IMR-90 (cell line): ENCODE results near the gene NCKAP5. TPM values are rescaled to one million over a fixed set of nuclear protein-coding genes. Genes with fewer than 3 reads are reported as not detected.

Source experiments
- ATAC-seq: fragments of 200-7000 bp; cut with Tn5 transposase; 2 replicates; pipeline ENCODE4 v1.9.1; 2020; ENCODE audit warnings: low read depth, mild to moderate bottlenecking, moderate library complexity
- BruUV-seq: library from RNA; stranded (reverse); fragments of 400-500 nt; replicated peaks from 2 replicates; lab custom pipeline; 2021; lab: Mats Ljungman, UMichigan
- CTCF ChIA-PET: fragments of 300-600 bp; formaldehyde crosslinking; extraction: SDS; loops from one replicate; lab custom pipeline; 2021; ENCODE audit warnings: antibody characterized with exemption; lab: Yijun Ruan, JAX
- POLR2A ChIA-PET: fragments of 300-600 bp; sonication (Branson Sonifier 250); formaldehyde crosslinking; loops from one replicate; lab custom pipeline; 2022; ENCODE audit warnings: antibody characterized with exemption; ENCODE audit not compliant: unreplicated experiment; lab: Charles Lee
- DNase-seq: peaks from one replicate; pipeline ENCODE4 v3.0.0; 2013
- H2AFZ ChIP-seq: replicated peaks from 2 replicates; pipeline ENCODE3; 2013; ENCODE audit warnings: low read length, mild to moderate bottlenecking; ENCODE audit not compliant: poor library complexity
- H2AK5ac ChIP-seq: 2 replicates; pipeline ENCODE4 v1.6.1; 2013; ENCODE audit warnings: low read depth, low read length, inconsistent platforms
- H2AK9ac ChIP-seq: replicated peaks from 2 replicates; pipeline ENCODE3; 2013; ENCODE audit warnings: mild to moderate bottlenecking, low read depth, low read length, moderate library complexity; ENCODE audit not compliant: poor library complexity
- H2BK120ac ChIP-seq: 2 replicates; pipeline ENCODE4 v1.6.1; 2013; ENCODE audit warnings: low read depth, low read length, inconsistent platforms
- H2BK15ac ChIP-seq: 3 replicates; pipeline ENCODE4 v1.6.1; 2013; ENCODE audit warnings: low read depth, low read length, inconsistent platforms
- H2BK20ac ChIP-seq: 2 replicates; pipeline ENCODE4 v1.6.1; 2013; ENCODE audit warnings: low read depth, mild to moderate bottlenecking, inconsistent platforms, low read length, moderate library complexity
- H2BK5ac ChIP-seq: 2 replicates; pipeline ENCODE4 v1.6.1; 2013; ENCODE audit warnings: mild to moderate bottlenecking, low read depth, low read length, inconsistent platforms; ENCODE audit not compliant: poor library complexity, severe bottlenecking
- H3K14ac ChIP-seq: replicated peaks from 2 replicates; pipeline ENCODE4 v1.6.1; 2013; ENCODE audit warnings: low read depth, low read length, inconsistent platforms
- H3K18ac ChIP-seq: 2 replicates; pipeline ENCODE4 v1.6.1; 2013; ENCODE audit warnings: low read depth, low read length, control low read depth
- H3K23ac ChIP-seq: 2 replicates; pipeline ENCODE4 v1.6.1; 2013; ENCODE audit warnings: low read depth, low read length, inconsistent platforms
- H3K27ac ChIP-seq: 2 replicates; pipeline ENCODE4 v1.5.1; 2013; ENCODE audit warnings: mild to moderate bottlenecking, control low read depth, low read length; ENCODE audit not compliant: insufficient read depth
- H3K27me3 ChIP-seq: 2 replicates; pipeline ENCODE4 v1.6.1; 2013; ENCODE audit warnings: low read length; ENCODE audit not compliant: control insufficient read depth, insufficient read depth
- H3K36me3 ChIP-seq: 2 replicates; pipeline ENCODE4 v1.6.1; 2013; ENCODE audit warnings: low read length, mixed read lengths; ENCODE audit not compliant: control insufficient read depth, insufficient read depth
- H3K4ac ChIP-seq: 2 replicates; pipeline ENCODE4 v1.6.1; 2013; ENCODE audit warnings: low read depth, low read length, inconsistent platforms
- H3K4me1 ChIP-seq: 2 replicates; pipeline ENCODE4 v1.6.1; 2013; ENCODE audit warnings: low read length, mixed read lengths; ENCODE audit not compliant: control insufficient read depth, insufficient read depth
- H3K4me2 ChIP-seq: 2 replicates; pipeline ENCODE4 v1.6.1; 2013; ENCODE audit warnings: low read depth, mild to moderate bottlenecking, control low read depth, low read length, moderate library complexity
- H3K4me3 ChIP-seq: 2 replicates; pipeline ENCODE4 v1.5.1; 2013; ENCODE audit warnings: low read depth, mild to moderate bottlenecking, control low read depth, low read length, moderate library complexity; ENCODE audit not compliant: insufficient read depth
- H3K56ac ChIP-seq: 2 replicates; pipeline ENCODE4 v1.6.1; 2013; ENCODE audit warnings: low read length, inconsistent platforms; ENCODE audit not compliant: insufficient read depth; ENCODE audit errors: extremely low read depth
- H3K79me1 ChIP-seq, 2 experiments: 2 replicates each; pipeline ENCODE4 v1.6.1; 2013; ENCODE audit warnings: low read length in 2 of 2, inconsistent platforms in 1 of 2, low read depth in 1 of 2
- H3K9ac ChIP-seq: 2 replicates; pipeline ENCODE4 v1.6.1; 2013; ENCODE audit warnings: low read depth, low read length, control low read depth
- H3K9me1 ChIP-seq: 2 replicates; pipeline ENCODE4 v1.6.1; 2013; ENCODE audit warnings: low read length, inconsistent platforms; ENCODE audit not compliant: insufficient read depth
- H3K9me3 ChIP-seq: 2 replicates; pipeline ENCODE4 v1.6.1; 2013; ENCODE audit warnings: low read length; ENCODE audit not compliant: control insufficient read depth, insufficient read depth
- H4K20me1 ChIP-seq: 2 replicates; pipeline ENCODE4 v1.6.1; 2013; ENCODE audit warnings: low read length, inconsistent platforms; ENCODE audit not compliant: insufficient read depth
- H4K5ac ChIP-seq: 2 replicates; pipeline ENCODE4 v1.6.1; 2013; ENCODE audit warnings: mild to moderate bottlenecking, low read depth, low read length, control low read depth
- H4K8ac ChIP-seq, 2 experiments: 2 replicates each; pipeline ENCODE4 v1.6.1; 2013; ENCODE audit warnings: low read depth in 2 of 2, low read length in 2 of 2, control low read depth in 1 of 2, inconsistent platforms in 1 of 2
- H4K91ac ChIP-seq: 2 replicates; pipeline ENCODE4 v1.6.1; 2013; ENCODE audit warnings: low read depth, low read length, inconsistent platforms; ENCODE audit not compliant: insufficient read depth
- CEBPB ChIP-seq: IDR thresholded peaks from 2 replicates; pipeline ENCODE4 v1.6.1; 2012; ENCODE audit warnings: low read depth, low read length, improper control_type of control experiment
- RFX5 ChIP-seq: IDR thresholded peaks from 2 replicates; pipeline ENCODE4 v1.8.0; 2012; ENCODE audit warnings: low read depth, mild to moderate bottlenecking, low read length, moderate library complexity
- WGBS, 2 experiments: methylation state at CpG; one replicate each; pipeline versions ENCODE4 v1.1.5 to v1.1.7; 2013; ENCODE audit warnings: missing lambda C conversion rate in 2 of 2; ENCODE audit not compliant: insufficient read length in 1 of 2; ENCODE audit errors: extremely low coverage in 2 of 2; 5-methylcytosine and 5-hydroxymethylcytosine counted together
- dilution Hi-C: fragments of 300-500 bp; cut with HindIII; formaldehyde crosslinking; loops from one replicate; pipeline ENCODE4 v1.14.3; 2018; ENCODE audit warnings: low sequenced_read_pairs; ENCODE audit not compliant: unreplicated experiment
- in situ Hi-C: fragments of 300-500 bp; cut with MboI; formaldehyde crosslinking; loops from 3 replicates; pipeline ENCODE4 v1.14.3; 2019; ENCODE audit warnings: low sequenced_read_pairs, inconsistent platforms, mixed read lengths
- intact Hi-C: fragments of 100-400 bp; cut with micrococcal nuclease; formaldehyde crosslinking; loops from 2 replicates; pipeline ENCODE4 v1.10.0; 2022
- polyA plus RNA-seq, 3 experiments: library from polyadenylated mRNA; depleted of rRNA; stranded (reverse); fragments of >200 nt; gene quantifications; 2 replicates each; pipeline ENCODE4 v1.2.3, GENCODE V29; 2012; ENCODE audit warnings: low replicate concordance in 1 of 3
- total RNA-seq: library from RNA; depleted of rRNA; stranded (reverse); fragments of >200 nt; gene quantifications from 2 replicates; pipeline ENCODE4 v1.2.3, GENCODE V29; 2012

The NCKAP5 gene
- total and polyA plus RNA-seq, 2 of the 4 experiments (the other 2 are of a cell fraction) = 2.7 to 3.9 TPM

- CTCF ChIA-PET = interaction anchor here (1.3 kb wide), 1 partner anchor 290 kb away, joined by 3 read pairs; no protein-coding TSS in a partner anchor
- Histone ChIP-seq H3K27me3 (no peaks in the 10 kb centered on the region), H2BK20ac (peak overlapping the region; percentile 38; the same call in 1 of the 2 replicates), H2BK15ac (0 out of 3 replicates have a peak overlapping the region, but pooled peaks have one; percentile 55), H4K91ac (peak overlapping the region; percentile 1; the same call in 1 of the 2 replicates), H3K9ac (no peak overlapping the region), H4K5ac (no peak overlapping the region), H3K56ac (no peak overlapping the region), H3K9me1 (no peaks in the 10 kb centered on the region), H4K20me1 (no peaks in the 10 kb centered on the region), H3K18ac (peak overlapping the region; percentile 40; the same call in 1 of the 2 replicates), H3K36me3 (no peaks in the 10 kb centered on the region), H2AFZ (peak overlapping the region; percentile 56), H3K4me3 (no peak overlapping the region), H4K8ac (peak overlapping the region in 1 of 2 experiments; percentile 22; a peak in 2 of 4 replicates), H3K9me3 (no peaks in the 10 kb centered on the region), H2AK9ac (no peak overlapping the region), H3K27ac (no peak overlapping the region), H3K23ac (0 out of 2 replicates have a peak overlapping the region, but pooled peaks have one; percentile 12), H3K14ac (peak overlapping the region; percentile 34; the same call in 1 of the 2 replicates), H2BK120ac (peak overlapping the region; percentile 46; the same call in 1 of the 2 replicates), H3K4me2 (no peak overlapping the region), H3K4me1 (peaks cover 6% of the 10 kb centered on the region), H2BK5ac (no peak overlapping the region), H3K4ac (peak overlapping the region; percentile 14; the same call in 1 of the 2 replicates), H2AK5ac (peak overlapping the region; percentile 69), H3K79me1 (peaks cover 2 to 4% of the 10 kb centered on the region in 2 experiments; a peak in 1 of 4 replicates)
- peak; percentile 52 for DNase-seq
- POLR2A ChIA-PET = no interaction called here
- peak; percentile 78; the same call in 1 of the 2 replicates for TF ChIP-seq CEBPB
- TF ChIP-seq RFX5 = no peak
- in situ Hi-C loops = no loop called here
- dilution Hi-C loops = no loop called here
- BruUV-seq = no TSS peak
- 0% methylated on average over 1 of the region's 5 CpGs; no CpG with 5 or more reads in 1 of the 2 experiments for WGBS, 2 experiments
- intact Hi-C loops = loop anchor here (10.0 kb wide), 1 partner anchor 155 kb away; no protein-coding TSS in a partner anchor
- no peak; the same call in 1 of the 2 replicates for ATAC-seq
Observed at GRCh38 chr2:133489641-133490410, 78.4 kb downstream of the NCKAP5 start.
